ENCODE results near the gene PRDM10.
A peak's percentile ranks its signal among the peaks of the same experiment; 100 is the strongest.
"Not testable (repeated sequence)": the region's sequence is repeated elsewhere in the genome, so short reads cannot be mapped to it uniquely, and the experiment has no call there.

Gene PRDM10, protein sequence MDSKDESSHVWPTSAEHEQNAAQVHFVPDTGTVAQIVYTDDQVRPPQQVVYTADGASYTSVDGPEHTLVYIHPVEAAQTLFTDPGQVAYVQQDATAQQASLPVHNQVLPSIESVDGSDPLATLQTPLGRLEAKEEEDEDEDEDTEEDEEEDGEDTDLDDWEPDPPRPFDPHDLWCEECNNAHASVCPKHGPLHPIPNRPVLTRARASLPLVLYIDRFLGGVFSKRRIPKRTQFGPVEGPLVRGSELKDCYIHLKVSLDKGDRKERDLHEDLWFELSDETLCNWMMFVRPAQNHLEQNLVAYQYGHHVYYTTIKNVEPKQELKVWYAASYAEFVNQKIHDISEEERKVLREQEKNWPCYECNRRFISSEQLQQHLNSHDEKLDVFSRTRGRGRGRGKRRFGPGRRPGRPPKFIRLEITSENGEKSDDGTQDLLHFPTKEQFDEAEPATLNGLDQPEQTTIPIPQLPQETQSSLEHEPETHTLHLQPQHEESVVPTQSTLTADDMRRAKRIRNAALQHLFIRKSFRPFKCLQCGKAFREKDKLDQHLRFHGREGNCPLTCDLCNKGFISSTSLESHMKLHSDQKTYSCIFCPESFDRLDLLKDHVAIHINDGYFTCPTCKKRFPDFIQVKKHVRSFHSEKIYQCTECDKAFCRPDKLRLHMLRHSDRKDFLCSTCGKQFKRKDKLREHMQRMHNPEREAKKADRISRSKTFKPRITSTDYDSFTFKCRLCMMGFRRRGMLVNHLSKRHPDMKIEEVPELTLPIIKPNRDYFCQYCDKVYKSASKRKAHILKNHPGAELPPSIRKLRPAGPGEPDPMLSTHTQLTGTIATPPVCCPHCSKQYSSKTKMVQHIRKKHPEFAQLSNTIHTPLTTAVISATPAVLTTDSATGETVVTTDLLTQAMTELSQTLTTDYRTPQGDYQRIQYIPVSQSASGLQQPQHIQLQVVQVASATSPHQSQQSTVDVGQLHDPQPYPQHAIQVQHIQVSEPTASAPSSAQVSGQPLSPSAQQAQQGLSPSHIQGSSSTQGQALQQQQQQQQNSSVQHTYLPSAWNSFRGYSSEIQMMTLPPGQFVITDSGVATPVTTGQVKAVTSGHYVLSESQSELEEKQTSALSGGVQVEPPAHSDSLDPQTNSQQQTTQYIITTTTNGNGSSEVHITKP

DNA sequence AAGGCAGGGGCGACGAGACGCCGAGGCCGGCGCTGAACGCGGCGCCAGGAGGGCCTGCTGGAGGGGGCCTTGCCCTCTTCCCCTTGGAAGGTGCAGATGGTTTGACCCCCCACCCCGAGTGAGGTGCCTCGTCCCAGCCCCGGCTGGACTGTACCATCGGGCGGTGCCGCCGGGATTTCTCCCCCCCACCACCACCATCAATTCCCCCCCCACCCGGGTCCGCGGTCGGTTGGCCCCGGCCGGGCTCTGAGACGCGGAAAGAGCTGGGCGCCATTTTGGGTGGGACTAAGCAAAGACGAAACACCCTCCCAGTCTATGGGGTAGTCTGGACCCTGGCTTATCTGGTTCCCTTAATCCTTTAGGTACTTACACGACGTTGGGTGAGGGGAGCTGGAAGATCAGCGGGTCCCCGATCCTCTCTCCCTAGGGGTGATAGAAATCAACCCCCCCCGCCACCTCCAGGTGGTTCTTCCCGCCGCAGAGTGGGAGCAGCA, at the start of gene PRDM10:
PRDM10 (minus strand) TSS at position 484 of the 494 bp plus-strand sequence. CDS start 41,871 bp downstream, outside the sequence.
- peak; percentile 69 to 94 for DNase-seq

DNA sequence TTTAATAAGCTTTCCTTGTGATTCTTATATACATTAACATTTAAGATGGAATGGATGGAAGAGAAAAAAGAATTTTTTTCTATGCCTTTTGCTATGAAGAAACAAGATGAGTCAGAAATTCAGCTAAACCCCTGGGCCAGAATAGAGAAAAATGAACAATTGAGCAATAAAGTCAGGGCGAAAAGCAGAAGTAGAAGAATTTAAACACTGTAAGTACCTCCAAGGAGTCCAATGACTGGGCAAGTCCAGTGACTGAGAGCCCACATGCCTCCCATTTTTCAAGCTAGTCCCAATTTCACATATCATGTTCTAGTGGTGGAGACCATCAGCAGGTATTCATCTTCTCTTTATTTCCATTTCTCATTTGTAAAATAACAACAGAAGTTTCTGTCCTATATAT, 48.4 kb upstream of the PRDM10 start:
- DNase-seq, result no peak

DNA sequence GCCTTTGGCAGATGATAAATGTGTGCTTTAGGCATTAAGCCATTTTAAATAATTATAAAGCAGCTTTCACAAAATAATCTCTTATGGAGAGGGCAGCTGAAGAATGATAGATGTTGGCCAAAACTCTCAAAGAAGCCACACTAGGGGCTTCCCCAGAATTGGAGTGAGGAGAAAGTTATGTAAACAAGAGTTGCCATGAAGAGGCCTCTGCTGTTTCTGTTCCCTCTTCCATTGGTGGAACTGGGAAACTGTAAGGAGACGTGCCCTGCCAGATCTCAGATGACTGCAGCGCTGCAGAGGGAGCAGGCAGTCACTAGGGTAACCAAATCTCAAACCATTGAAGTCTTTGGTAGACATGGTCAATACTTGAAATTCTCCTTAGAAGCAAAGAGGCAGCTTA, 47.6 kb upstream of the PRDM10 start:
- DNase-seq, result no peak

DNA sequence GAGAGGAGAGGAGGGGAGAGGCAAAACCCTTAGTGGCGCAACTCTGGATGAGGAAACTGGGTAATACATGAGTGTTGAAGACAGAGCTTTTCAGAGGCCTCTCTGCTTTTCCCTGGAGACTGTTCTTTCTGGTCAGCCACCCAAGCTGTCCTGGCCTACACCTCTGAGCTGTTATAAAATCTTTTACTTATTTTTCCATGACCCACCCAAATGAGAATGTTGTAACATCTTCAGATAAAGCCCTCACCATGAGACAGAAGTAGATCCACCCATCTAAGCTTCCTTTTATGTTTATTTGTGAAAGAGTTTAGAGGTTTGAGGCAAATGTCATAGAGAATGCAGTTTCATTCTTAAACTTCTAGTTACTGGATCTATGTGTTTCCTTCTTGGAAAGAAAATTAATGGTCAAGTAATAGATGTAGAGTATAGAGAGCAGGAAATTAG, 46.7 kb upstream of the PRDM10 start:
- DNase-seq, result no peak

DNA sequence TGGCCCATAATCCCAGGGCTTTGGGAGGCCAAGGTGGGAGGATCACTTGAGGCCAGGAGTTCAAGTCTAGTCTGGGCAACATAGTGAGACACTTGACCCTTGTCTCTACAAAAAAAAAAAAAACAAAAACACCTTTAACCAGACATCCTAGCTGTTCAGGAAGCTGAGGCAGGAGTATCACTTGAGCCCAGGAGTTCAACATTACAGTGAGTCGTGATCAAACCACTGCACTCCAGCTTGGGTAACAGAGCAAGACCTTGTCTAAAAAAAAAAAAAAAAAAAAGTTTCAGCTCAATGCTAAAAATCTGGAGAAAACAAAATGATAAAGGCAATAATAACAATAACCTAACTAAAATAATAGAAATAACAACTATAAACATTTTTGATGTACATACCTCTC, 44.5 kb upstream of the PRDM10 start:
- DNase-seq, result no peak

DNA sequence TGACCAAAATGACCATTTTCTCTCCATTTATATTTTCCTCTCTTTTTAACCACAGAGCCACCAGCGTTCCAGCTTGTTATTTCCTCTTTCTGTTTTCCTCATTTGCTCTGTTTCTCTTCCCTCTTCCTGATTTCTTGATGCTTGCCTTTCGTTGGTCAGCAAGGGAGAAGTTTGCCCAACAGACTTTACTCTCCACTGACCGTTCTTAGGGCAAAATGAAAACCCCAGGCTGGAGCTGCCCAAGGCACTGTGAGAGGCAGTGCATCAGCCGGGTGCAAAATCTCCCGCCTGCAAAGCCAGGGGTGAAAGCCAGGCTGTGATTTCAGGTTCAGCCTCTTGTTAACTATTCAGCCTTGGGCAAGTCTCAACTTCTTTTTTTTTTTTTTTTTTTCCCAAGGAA, 40.9 kb upstream of the PRDM10 start:
- DNase-seq, result no peak

DNA sequence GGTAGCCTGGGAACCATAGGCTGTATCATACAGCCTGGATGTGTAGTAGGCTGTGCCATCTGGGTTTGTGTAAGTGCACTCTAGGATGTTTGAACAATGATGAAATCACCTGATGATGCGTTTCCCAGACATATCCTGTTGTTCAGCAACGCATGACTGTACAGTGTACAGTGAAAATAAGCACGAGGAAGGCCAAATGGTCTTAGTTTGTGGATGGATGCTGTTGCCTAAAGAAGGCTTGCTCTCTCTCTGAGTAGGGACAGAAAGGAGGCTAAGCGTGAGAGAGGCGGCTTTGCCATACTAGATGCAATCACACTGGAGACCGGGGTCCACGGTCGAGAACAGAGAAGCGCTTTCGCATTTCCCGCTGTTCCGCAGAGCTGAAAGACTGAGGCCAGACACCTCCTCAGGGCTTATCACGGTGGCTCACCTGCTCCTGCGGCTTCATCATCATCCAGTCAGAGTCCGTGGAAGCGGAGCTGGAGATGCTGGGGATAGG, 39.5 kb upstream of the PRDM10 start:
- DNase-seq, result peak; percentile 58 to 66

DNA sequence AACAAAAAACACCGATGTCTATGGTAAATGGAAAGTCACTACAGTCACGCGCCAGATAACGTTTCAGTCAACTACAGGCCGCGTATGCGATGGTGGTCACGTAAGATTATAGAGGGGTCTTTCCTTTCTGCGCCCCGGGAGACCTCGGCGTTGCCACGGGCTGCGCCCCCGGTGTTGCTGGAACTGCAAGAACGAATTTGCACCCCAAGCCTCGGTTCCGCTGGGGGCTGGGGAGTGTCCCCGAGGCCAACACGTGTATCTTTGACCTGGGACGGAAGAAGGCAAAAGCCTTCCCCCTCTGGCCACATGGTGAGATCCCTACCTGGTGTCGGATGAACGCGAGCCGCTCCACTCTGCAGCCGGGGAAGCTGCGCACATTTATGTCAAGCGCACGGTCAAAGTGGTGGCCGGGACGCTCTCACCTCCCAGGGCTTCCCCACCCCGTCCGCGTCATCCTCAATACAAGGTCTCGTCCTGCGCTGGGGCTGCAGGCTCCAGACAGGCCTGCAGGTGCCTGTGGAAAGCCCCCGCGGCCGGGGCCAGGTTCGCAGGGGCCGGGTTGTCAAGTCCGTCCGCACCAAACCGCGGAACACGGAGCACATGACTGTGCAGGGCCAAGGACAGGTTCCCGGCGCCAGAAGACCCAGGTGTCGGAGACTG, 37.8 kb upstream of the PRDM10 start:
- no peak for DNase-seq

DNA sequence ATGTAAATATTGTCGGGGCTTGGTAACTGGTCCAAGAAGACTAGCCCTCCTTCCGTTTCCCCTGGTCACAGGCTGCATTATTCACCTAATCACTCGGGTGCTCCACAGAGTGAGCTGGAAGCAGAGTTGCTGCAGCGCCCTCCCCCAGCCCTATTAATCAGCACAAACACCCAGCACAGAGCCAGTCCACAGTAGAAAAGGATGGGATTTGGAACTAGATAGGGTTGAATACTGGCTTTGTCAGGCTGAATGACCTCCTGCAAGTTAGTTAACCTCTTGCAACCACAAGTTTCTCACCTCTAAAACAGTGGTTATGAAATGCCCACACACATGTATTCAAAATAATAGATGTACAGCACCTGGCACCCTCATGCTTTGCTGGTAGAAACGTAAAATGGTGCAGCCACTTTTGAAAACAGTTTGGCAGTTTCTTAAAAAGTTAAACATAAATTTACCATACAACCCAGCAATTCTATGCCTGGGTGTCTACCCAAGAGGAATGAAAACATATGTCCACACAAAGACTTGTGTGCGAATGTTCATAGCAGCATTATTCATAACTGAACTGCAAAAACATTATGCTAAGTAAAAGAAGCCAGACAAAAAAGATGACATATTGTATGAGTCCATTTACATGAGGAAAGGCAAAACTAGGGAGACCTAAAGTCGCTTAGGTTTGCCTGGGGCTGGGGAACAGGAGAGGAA, 35.4 kb upstream of the PRDM10 start:
- no peak for DNase-seq

DNA sequence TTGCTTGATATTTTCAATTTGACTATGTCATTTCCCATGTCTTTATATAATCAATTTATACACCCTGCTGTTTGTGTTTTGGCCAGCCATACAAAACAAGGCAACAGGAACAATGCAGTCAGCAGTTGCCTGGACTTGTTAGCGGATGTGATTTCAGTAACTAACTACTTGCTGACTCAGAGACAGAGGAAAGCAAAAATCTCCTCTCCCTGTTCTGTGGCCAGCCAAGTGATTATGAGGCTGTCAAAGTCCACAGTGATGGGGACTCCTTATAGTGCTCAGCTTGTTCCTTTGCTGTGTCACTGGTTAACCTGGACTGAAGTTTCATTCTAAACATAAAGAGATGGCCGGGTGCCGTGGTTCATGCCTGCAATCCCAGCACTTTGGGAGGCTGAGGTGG, 34.4 kb upstream of the PRDM10 start:
- peak in 1 of 2 experiments; percentile 83 for DNase-seq

DNA sequence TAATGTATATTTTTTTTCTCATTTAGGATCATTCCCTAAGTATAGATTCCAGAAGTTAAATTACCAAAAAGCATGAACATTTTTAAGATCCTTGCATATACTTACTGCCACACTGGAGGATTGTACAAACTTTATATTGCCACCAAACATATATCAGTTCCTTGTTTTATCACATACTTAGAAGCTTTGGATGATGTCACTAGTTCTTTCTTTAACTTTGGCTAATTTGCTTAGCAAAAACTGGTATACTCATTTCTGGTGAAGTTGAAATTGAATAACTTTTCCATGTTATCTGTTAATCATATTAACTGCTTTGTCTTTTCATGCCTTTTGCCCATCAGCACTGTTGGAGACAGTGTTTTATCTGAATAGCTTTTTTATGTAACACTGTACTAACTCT, 31.6 kb upstream of the PRDM10 start:
- DNase-seq, result no peak

DNA sequence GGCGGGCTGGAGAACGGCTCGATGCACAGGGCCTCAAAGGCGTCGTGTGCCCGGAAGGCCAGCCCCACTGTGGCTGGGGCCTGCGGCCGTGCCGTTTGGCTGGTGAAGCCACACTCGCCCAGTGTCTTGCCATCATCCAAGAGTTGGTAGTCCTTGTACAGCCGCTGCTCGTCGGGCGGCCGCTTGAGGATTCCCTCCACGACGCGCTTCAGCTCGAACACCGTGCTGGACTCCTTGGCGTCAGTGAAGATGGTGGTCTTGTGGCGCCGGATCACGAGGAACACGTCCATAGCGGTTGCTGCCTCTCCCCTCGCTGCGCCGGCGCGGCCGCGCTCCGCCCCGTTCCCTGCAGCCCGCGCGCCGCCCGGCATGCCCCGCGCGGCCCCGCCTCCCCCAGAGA, 30.3 kb upstream of the PRDM10 start:
- no peak for DNase-seq

DNA sequence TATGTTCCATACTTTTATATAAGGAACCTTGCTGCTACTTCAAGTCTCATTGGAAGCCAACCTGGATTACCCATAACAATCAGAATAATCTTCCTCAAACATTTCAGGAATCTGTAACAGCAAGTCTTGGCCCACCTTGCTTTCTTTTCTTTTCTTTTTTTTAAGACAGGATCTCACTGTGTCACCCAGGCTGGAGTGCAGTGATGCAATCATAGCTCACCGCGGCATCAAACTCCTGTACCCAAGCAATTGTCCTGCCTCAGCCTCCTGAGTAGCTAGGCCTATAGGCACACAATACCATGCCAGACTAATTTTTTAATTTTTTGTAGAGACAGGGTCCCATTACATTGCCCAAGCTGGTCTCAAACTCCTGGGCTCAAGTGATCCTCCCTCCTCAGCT, 29.3 kb upstream of the PRDM10 start:
- no peak for DNase-seq

DNA sequence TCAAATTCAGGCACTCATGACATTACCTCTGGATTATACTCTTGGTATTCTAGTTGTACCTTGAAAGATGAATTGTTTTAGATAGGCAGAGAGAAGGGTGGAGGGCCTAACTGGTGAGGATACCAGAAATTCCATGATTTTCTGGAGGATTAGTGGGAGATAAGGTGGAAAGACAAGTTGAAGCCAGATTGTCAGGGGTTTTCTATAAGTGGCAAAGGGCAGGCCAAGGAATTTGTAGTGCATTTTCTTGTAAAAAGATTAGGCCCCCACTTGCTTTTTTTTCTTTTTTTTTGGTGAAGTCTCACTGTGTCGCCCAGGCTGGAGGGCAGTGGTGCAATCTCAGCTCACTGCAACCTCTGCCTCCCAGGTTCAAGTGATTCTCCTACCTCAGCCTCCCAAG, 28.4 kb upstream of the PRDM10 start:
- DNase-seq, result no peak

DNA sequence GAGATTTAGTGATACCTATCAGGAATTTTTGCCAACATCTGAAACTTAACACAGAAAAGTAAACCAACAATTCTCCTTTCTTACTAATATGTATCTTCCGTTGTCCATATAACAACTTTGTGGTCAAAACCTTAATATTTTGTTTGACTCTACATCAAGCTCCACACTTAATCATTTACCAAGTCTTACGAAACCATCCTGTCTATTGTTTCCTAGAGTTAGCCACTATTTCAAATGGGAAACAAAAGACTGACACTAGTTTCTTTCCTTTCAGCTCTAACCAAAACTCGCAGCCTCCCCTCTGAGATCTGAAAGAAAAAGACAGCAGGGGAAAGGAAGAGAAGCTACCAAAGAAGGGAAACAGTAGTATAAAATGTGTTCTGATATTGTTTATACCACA, 26.5 kb upstream of the PRDM10 start:
- DNase-seq, result no peak

DNA sequence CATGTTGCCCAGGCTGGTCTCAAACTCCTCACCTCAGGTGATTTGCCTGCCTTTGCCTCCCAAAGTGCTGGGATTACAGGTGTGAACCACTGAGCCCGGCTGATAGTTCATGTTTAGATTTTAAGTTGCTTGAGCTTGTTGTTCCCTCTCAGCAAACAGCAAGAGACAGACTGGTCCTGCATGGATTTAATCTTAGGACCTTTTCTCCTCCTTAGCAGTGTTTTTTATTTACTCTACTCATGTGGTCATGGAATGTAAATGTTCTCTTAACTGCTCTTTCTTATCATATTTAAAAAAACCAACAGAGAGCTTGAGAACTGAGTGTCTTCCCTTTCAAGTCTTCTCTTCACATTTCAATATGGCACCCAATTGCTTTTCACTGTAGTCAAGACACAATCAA, 22.7 kb upstream of the PRDM10 start:
- no peak for DNase-seq

DNA sequence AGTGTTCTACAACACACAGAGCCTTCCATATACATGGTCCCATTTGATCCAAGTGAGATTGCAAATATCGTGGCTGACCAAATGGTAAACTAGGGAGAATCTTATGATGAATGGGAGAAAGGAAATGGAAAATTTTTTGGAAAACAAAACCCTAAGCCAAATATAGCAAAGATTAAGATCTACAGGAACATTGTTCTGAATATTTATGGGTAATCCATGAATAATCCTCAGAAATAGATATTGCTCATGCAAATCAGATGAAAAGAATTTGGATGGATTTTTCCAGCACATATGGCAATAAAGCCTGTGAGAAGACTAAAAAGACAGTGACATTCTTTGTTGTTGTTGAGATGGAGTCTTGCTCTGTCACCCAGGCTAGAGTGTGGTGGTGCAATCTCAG, 21.7 kb upstream of the PRDM10 start:
- no peak for DNase-seq

DNA sequence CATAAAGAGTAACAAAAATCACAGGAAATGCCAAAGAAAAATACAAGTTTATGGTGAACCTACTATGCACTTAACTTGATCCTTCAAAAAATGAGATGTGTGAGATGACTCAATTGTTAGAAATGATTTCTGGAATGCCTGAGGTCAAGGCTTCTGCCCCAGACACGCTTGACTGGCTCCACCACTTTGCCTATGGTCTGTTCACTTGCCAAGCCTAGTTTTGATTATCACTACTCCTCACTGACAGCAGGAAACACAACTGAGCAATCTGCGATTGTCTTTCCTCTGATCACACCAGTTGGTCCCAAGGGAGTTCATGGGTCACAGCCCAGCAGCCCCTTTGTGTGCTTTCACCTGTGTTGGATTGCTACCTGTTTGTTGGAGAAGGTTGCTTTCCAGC, 20.6 kb upstream of the PRDM10 start:
- peak in 1 of 2 experiments; percentile 86 for DNase-seq

DNA sequence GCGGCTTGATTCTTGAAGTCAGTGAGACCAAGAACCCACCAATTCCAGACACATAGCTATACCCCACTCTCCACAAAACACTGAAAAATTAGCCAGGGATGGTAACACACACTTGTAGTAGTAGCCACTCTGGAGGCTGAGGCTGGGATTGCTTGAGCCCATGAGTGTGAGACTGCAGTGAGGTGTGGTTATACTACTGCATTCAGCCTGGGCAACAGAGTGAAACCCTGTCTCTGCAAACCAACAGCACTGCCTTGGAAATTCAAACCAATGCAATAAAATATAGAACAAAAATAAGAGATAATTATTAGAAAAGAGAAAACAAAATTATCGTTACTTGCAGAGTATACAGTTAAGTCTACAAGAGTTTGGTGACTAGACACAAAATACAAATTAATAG, 20.2 kb upstream of the PRDM10 start:
- peak in 1 of 2 experiments; percentile 40 for DNase-seq

DNA sequence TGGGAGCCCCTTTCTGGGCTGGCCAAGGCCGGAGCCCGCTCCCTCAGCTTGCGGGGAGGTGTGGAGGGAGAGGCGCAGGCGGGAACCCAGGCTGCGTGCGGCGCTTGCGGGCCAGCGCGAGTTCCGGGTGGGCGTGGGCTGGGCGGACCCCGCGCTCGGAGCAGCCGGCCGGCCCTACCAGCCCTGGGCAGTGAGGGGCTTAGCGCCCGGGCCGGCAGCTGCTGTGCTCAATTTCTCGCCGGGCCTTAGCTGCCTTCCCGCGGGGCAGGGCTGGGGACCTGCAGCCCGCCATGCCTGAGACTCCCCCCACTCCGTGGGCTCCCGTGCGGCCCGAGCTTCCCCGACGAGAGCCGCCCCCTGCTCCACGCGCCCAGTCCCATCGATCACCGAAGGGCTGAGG, 19.0 kb upstream of the PRDM10 start:
- not testable (repeated sequence) for DNase-seq

DNA sequence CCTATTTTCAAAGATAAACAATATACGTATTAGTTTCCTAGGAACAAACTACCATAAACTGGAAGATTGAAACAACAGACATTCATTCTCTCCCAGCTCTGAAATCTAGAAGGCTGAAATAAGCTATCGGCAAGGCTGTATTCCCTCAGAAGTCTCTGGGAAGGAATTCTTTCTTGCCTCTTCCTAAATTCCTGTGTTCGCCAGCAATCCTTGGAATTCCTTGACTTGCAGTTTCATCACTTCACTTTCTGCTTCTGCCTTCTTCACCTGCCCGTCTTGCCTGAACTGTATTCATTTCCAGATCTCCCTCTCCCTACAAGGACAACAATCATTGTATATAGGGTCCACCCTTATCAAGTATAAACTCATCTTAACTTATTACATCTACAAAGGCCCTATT, 17.7 kb upstream of the PRDM10 start:
- no peak for DNase-seq

DNA sequence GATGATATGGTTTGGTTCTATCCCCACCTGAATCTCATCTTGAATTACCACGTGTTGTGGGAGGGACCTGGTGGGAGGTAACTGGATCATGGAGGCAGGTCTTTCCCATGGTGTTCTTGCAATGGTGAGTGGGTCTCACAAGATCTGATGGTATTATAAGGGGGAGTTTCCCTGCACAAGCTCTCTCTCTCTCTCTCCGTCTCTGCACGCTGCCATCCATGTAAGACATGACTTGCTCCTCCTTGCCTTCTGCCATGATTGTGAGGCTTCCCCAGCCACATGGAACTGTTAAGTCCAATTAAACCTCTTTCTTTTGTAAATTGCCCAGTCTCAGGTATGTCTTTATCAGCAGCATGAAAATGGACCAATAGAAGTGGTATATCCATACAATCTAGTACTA, 13.2 kb upstream of the PRDM10 start:
- DNase-seq, result not testable (repeated sequence)

Measured in SW 1271 (cell line).